Mesodermal cell (in vitro differentiated cells): ENCODE data around the gene GOLT1B.

Experiments
- H3K27ac ChIP-seq: 2 replicates; pipeline ENCODE4 v1.7.0; 2013; ENCODE audit warnings: mild to moderate bottlenecking, low read depth, low read length, moderate library complexity; ENCODE audit not compliant: severe bottlenecking
- H3K36me3 ChIP-seq: 2 replicates; pipeline ENCODE4 v1.7.1; 2013; ENCODE audit warnings: mild to moderate bottlenecking, low read length, moderate library complexity; ENCODE audit not compliant: control insufficient read depth, insufficient read depth
- H3K4me1 ChIP-seq: one replicate; pipeline ENCODE4 v1.7.1; 2013; ENCODE audit warnings: mild to moderate bottlenecking, low read length; ENCODE audit not compliant: insufficient read depth, control insufficient read depth, poor library complexity, severe bottlenecking
- H3K4me3 ChIP-seq: 2 replicates; pipeline ENCODE4 v1.7.0; 2013; ENCODE audit warnings: low read length, control low read depth, mild to moderate bottlenecking; ENCODE audit not compliant: insufficient read depth, poor library complexity, severe bottlenecking; ENCODE audit errors: extremely low read depth
- H3K9me3 ChIP-seq: 2 replicates; pipeline ENCODE4 v1.7.1; 2013; ENCODE audit warnings: mild to moderate bottlenecking, low read length, moderate library complexity; ENCODE audit not compliant: control insufficient read depth
- WGBS, 2 experiments: methylation state at CpG; one replicate each; pipeline ENCODE4 v1.1.5; 2013; ENCODE audit warnings: missing lambda C conversion rate in 2 of 2; ENCODE audit not compliant: insufficient coverage in 2 of 2; 5-methylcytosine and 5-hydroxymethylcytosine counted together

GOLT1B gene

GRCh38 chr12:21543151-21543550, 41.6 kb downstream of the GOLT1B start:
- Histone ChIP-seq H3K4me3 (no peak overlapping the region), H3K4me1 (peaks cover 4% of the 10 kb centered on the region), H3K27ac (no peak overlapping the region), H3K9me3 (no peaks in the 10 kb centered on the region), H3K36me3 (no peaks in the 10 kb centered on the region)

- WGBS, 2 experiments = no CpG with 5 or more reads among the region's 2 CpGs
- no peaks in the 10 kb centered on the region for H3K9me3 ChIP-seq
- peaks cover 4% of the 10 kb centered on the region for H3K4me1 ChIP-seq
- no peaks in the 10 kb centered on the region for H3K36me3 ChIP-seq
- no peak overlapping the region for H3K4me3 ChIP-seq
- no peak overlapping the region for H3K27ac ChIP-seq
Measured at GRCh38 chr12:21545557-21545956, 44.0 kb downstream of the GOLT1B start.

DNA sequence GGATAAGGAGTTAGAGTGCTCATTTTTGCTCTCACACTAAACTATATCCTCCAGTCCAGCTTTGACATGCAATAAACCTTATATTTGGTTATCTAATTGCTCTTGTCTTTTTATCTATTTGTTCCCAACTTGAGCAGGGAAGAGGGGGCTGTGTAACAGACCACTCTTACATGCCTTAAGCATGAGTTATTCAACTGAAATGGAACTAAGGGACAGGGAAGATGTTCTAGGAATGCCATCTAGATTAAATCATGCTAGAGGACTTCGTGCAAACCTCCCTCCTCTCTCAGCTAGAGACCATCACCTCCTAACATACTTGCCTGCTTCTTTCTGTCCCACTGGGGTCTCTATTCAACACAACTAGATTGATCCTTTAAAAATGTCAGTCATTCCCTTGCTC, 45.1 kb downstream of the GOLT1B start:
- 0% methylated on average over 1 of the region's 1 CpG for WGBS, 2 experiments
- Histone ChIP-seq H3K27ac (peak overlapping the region; percentile 64), H3K4me1 (peaks cover 4% of the 10 kb centered on the region), H3K9me3 (no peaks in the 10 kb centered on the region), H3K4me3 (no peak overlapping the region), H3K36me3 (no peaks in the 10 kb centered on the region)

DNA sequence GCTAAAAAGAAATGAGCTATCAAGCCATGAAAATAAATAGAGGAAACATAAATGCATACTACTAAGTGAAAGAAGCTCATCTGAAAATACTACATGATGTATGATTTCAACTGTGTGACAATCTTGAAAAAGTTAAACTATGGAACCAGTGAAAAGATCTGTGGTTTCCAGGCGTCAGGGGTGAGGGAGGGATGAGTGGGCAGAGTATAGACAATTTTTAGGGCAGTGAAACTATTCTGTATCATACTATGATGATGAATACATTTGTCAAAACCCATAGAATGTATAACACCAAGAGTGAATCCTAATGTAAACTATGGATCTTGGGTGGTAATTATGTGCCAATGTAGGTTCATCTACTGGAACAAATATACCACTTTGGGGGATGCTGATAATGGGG, 45.8 kb downstream of the GOLT1B start:
- no peaks in the 10 kb centered on the region for H3K36me3 ChIP-seq
- H3K4me3 ChIP-seq = no peak overlapping the region
- 100% methylated on average over 1 of the region's 1 CpG; no CpG with 5 or more reads in 1 of the 2 experiments for WGBS, 2 experiments
- no peaks in the 10 kb centered on the region for H3K9me3 ChIP-seq
- peaks cover 5% of the 10 kb centered on the region for H3K4me1 ChIP-seq
- no peak overlapping the region for H3K27ac ChIP-seq

- WGBS, 2 experiments = 85 to 100% methylated on average over 2 of the region's 4 CpGs
- H3K4me3 ChIP-seq = no peak overlapping the region
Measured at GRCh38 chr12:21551841-21552465, 50.4 kb downstream of the GOLT1B start.

GRCh38 chr12:21552635-21553328, 51.2 kb downstream of the GOLT1B start:
- 75 to 76% methylated on average over 4 to 5 of the region's 6 CpGs for WGBS, 2 experiments
- H3K4me3 ChIP-seq = no peak overlapping the region
- H3K4me1 ChIP-seq = peaks cover 2% of the 10 kb centered on the region
- no peak overlapping the region for H3K27ac ChIP-seq
- no peaks in the 10 kb centered on the region for H3K36me3 ChIP-seq
- H3K9me3 ChIP-seq = no peaks in the 10 kb centered on the region

More at GRCh38 chr12:21551841-21552465, 50.4 kb downstream of the GOLT1B start:
- Histone ChIP-seq H3K36me3 (no peaks in the 10 kb centered on the region), H3K4me1 (peaks cover 3% of the 10 kb centered on the region), H3K9me3 (no peaks in the 10 kb centered on the region), H3K27ac (no peak overlapping the region)

GRCh38 chr12:21553329-21553675, 51.7 kb downstream of the GOLT1B start:
- H3K36me3 ChIP-seq = no peaks in the 10 kb centered on the region
- H3K27ac ChIP-seq = no peak overlapping the region
- H3K4me1 ChIP-seq = peaks cover 2% of the 10 kb centered on the region
- H3K9me3 ChIP-seq = no peaks in the 10 kb centered on the region
- no peak overlapping the region for H3K4me3 ChIP-seq

GRCh38 chr12:21558100-21558679, 56.6 kb downstream of the GOLT1B start:
- no peaks in the 10 kb centered on the region for H3K4me1 ChIP-seq
- H3K27ac ChIP-seq = no peak overlapping the region
- H3K4me3 ChIP-seq = no peak overlapping the region
- WGBS, 2 experiments = 90 to 100% methylated on average over 1 to 3 of the region's 9 CpGs
- no peaks in the 10 kb centered on the region for H3K9me3 ChIP-seq
- no peaks in the 10 kb centered on the region for H3K36me3 ChIP-seq

- no peaks in the 10 kb centered on the region for H3K36me3 ChIP-seq
- H3K4me3 ChIP-seq = no peak overlapping the region
- no peak overlapping the region for H3K27ac ChIP-seq
- H3K4me1 ChIP-seq = no peaks in the 10 kb centered on the region
- no peaks in the 10 kb centered on the region for H3K9me3 ChIP-seq
- WGBS, 2 experiments = 83% methylated on average over 2 of the region's 7 CpGs; no CpG with 5 or more reads in 1 of the 2 experiments
Measured at GRCh38 chr12:21559855-21560569, 58.4 kb downstream of the GOLT1B start.

DNA sequence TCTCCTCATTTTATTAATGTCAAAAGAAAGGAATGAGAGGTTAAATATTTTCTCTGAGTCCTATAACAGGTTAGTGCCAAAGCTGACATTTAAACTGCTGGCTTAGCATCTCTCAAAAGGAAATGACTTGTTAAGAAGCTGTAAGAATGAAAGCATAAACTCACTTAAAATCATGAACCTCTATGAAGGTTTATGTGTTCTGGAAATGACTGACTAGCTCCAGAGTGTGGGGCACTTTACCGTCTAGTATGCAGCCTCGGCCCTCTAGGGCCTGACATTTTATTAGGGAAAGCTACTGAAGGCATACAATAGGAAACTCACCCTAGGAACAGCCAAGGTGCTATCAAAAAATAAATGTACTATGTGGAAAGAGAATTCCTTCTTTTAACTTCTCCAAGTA, 59.6 kb downstream of the GOLT1B start:
- H3K4me3 ChIP-seq = no peak overlapping the region
- no peak overlapping the region for H3K27ac ChIP-seq
- no peaks in the 10 kb centered on the region for H3K9me3 ChIP-seq
- no peaks in the 10 kb centered on the region for H3K36me3 ChIP-seq
- 43% methylated on average over 2 of the region's 2 CpGs; no CpG with 5 or more reads in 1 of the 2 experiments for WGBS, 2 experiments
- H3K4me1 ChIP-seq = no peaks in the 10 kb centered on the region
